Gastrocnemius medialis (tissue), 4 donors: ENCODE measurements around the gene SCN4B.

ENCODE experiments used
- POLR2A ChIP-seq, 2 donors: fragments of 450-650 bp; IDR thresholded peaks; one replicate each; pipeline ENCODE4 v1.6.1; 2017; ENCODE audit warnings: antibody characterized with exemption in 2 of 2, mild to moderate bottlenecking in 2 of 2, moderate library complexity in 2 of 2
- TF ChIP-seq, protein P1 (sequence below), 5 experiments: fragments of 450-650 bp in 3 of 5; fragments of 200-600 bp in 2 of 5; sonication (generic) in 2 of 5; IDR thresholded peaks in 4 of 5; conservative IDR thresholded peaks in 1 of 5; 1 replicate in 4 of 5; 2 replicates in 1 of 5; pipeline ENCODE4 v1.5.1; 2016 to 2019; ENCODE audit warnings: antibody characterized with exemption in 5 of 5, mild to moderate bottlenecking in 3 of 5, moderate library complexity in 3 of 5

DNA sequence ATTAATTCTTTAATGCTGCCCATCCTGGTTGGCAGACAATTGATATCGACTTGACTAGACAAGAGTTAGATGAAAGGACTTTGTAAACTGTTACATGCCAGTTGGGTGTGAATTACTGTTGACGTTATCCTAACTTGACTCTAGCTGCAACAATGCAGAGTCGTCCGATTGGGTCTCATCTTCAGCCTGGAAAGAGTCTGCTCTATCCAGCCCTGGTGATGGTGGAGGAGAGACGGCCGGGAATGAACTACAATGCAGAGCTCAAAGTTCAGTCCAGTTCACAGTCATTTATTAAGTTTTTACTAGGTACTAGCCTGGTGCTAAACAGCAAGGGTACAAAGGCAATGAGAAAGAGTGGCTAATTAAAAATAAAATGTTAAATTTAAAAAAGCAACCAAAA is 60.9 kb downstream of the SCN4B start:
- TF ChIP-seq, protein P1, sequence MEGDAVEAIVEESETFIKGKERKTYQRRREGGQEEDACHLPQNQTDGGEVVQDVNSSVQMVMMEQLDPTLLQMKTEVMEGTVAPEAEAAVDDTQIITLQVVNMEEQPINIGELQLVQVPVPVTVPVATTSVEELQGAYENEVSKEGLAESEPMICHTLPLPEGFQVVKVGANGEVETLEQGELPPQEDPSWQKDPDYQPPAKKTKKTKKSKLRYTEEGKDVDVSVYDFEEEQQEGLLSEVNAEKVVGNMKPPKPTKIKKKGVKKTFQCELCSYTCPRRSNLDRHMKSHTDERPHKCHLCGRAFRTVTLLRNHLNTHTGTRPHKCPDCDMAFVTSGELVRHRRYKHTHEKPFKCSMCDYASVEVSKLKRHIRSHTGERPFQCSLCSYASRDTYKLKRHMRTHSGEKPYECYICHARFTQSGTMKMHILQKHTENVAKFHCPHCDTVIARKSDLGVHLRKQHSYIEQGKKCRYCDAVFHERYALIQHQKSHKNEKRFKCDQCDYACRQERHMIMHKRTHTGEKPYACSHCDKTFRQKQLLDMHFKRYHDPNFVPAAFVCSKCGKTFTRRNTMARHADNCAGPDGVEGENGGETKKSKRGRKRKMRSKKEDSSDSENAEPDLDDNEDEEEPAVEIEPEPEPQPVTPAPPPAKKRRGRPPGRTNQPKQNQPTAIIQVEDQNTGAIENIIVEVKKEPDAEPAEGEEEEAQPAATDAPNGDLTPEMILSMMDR (IDR thresholded peaks at IDR 0.05 in 4 of 5, conservative IDR thresholded peaks at IDR 0.05 in 1 of 5), result no peak
- no peak for TF ChIP-seq POLR2A (IDR thresholded peaks at IDR 0.05)
